Measurements from ENCODE around the gene LYZ.

Gene LYZ

GRCh38 chr12:69352904-69353303, 4.7 kb downstream of the LYZ start:
- Histone ChIP-seq H3K4me3 (ENCODE audit: low read depth, low read length) (no peak overlapping the region), H3K79me2 (ENCODE audit: control insufficient read depth, insufficient read depth, low read length, unreplicated experiment) (no peaks in the 10 kb centered on the region), H3K27me3 (ENCODE audit: insufficient read depth, low read length) (no peaks in the 10 kb centered on the region; the same call in 1 of the 2 replicates), H2AFZ (ENCODE audit: low read length, unreplicated experiment) (no peak overlapping the region), H3K4me1 (ENCODE audit: control insufficient read depth, insufficient read depth, low read length, unreplicated experiment) (peaks cover 3% of the 10 kb centered on the region), H3K27ac (ENCODE audit: low read depth, low read length) (no peak overlapping the region), H3K36me3 (ENCODE audit: insufficient read depth, low read length) (no peaks in the 10 kb centered on the region)

DNA sequence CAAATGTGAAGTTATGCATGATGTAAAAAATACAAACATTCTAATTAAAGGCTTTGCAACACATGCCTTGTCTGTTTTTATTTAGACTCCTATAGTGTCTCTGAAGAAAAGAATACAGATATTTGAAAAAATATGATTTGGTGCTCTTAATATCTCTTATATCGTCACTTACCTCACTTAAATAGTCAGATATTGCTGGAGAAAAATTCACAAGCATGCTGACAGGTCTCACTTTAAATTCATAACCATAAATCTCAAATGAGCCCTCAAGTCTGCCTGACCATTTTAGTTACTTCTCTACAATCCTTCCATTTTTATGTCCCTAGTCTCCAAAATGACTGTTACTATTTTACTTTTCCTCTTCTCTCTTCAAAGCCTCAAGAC, 6.0 kb downstream of the LYZ start:
- Histone ChIP-seq H3K27me3 (ENCODE audit: insufficient read depth, low read length) (no peaks in the 10 kb centered on the region; the same call in 1 of the 2 replicates), H3K79me2 (ENCODE audit: control insufficient read depth, insufficient read depth, low read length, unreplicated experiment) (no peaks in the 10 kb centered on the region), H3K4me3 (ENCODE audit: low read depth, low read length) (no peak overlapping the region), H3K36me3 (ENCODE audit: insufficient read depth, low read length) (no peaks in the 10 kb centered on the region), H2AFZ (ENCODE audit: low read length, unreplicated experiment) (no peak overlapping the region), H3K27ac (ENCODE audit: low read depth, low read length) (no peak overlapping the region), H3K4me1 (ENCODE audit: control insufficient read depth, insufficient read depth, low read length, unreplicated experiment) (peaks cover 9% of the 10 kb centered on the region)

GRCh38 chr12:69354556-69355187, 6.5 kb downstream of the LYZ start:
- Histone ChIP-seq H3K4me1 (ENCODE audit: control insufficient read depth, insufficient read depth, low read length, unreplicated experiment) (peaks cover 11% of the 10 kb centered on the region), H3K27me3 (ENCODE audit: insufficient read depth, low read length) (no peaks in the 10 kb centered on the region; the same call in 1 of the 2 replicates), H3K79me2 (ENCODE audit: control insufficient read depth, insufficient read depth, low read length, unreplicated experiment) (no peaks in the 10 kb centered on the region), H3K36me3 (ENCODE audit: insufficient read depth, low read length) (no peaks in the 10 kb centered on the region), H3K4me3 (ENCODE audit: low read depth, low read length) (no peak overlapping the region), H2AFZ (ENCODE audit: low read length, unreplicated experiment) (no peak overlapping the region), H3K27ac (ENCODE audit: low read depth, low read length) (no peak overlapping the region)

GRCh38 chr12:69355363-69356028, 7.3 kb downstream of the LYZ start:
- H3K4me3 ChIP-seq (ENCODE audit: low read depth, low read length) = no peak overlapping the region
- no peaks in the 10 kb centered on the region for H3K36me3 ChIP-seq (ENCODE audit: insufficient read depth, low read length)
- no peak overlapping the region for H2AFZ ChIP-seq (ENCODE audit: low read length, unreplicated experiment)
- no peaks in the 10 kb centered on the region; the same call in 1 of the 2 replicates for H3K27me3 ChIP-seq (ENCODE audit: insufficient read depth, low read length)
- no peak overlapping the region for H3K27ac ChIP-seq (ENCODE audit: low read depth, low read length)
- H3K4me1 ChIP-seq (ENCODE audit: control insufficient read depth, insufficient read depth, low read length, unreplicated experiment) = peaks cover 11% of the 10 kb centered on the region
- peaks cover 3% of the 10 kb centered on the region for H3K79me2 ChIP-seq (ENCODE audit: control insufficient read depth, insufficient read depth, low read length, unreplicated experiment)

GRCh38 chr12:69359531-69360347, 11.6 kb downstream of the LYZ start, which contains the start of gene YEATS4:
Gene YEATS4 (plus strand): TSS chr12:69359743. CDS start chr12:69359973, 230 bp downstream.
- H3K4me3 ChIP-seq (ENCODE audit: low read depth, low read length) = peak within 1 kb of the TSS; percentile 83
- peaks cover 19% of the 10 kb centered on the region for H3K79me2 ChIP-seq (ENCODE audit: control insufficient read depth, insufficient read depth, low read length, unreplicated experiment)
- H3K4me1 ChIP-seq (ENCODE audit: control insufficient read depth, insufficient read depth, low read length, unreplicated experiment) = peaks cover 15% of the 10 kb centered on the region
- H3K27ac ChIP-seq (ENCODE audit: low read depth, low read length) = peak within 1 kb of the TSS; percentile 89
- H3K36me3 ChIP-seq (ENCODE audit: insufficient read depth, low read length) = peaks cover 4% of the 10 kb centered on the region
- peak within 1 kb of the TSS; percentile 89 for H2AFZ ChIP-seq (ENCODE audit: low read length, unreplicated experiment)
- H3K27me3 ChIP-seq (ENCODE audit: insufficient read depth, low read length) = no peaks in the 10 kb centered on the region

GRCh38 chr12:69360348-69360672, 12.1 kb downstream of the LYZ start:
- Histone ChIP-seq H3K36me3 (ENCODE audit: insufficient read depth, low read length) (peaks cover 4% of the 10 kb centered on the region), H2AFZ (ENCODE audit: low read length, unreplicated experiment) (peak overlapping the region; percentile 46), H3K27me3 (ENCODE audit: insufficient read depth, low read length) (no peaks in the 10 kb centered on the region), H3K27ac (ENCODE audit: low read depth, low read length) (peak overlapping the region; percentile 89), H3K4me1 (ENCODE audit: control insufficient read depth, insufficient read depth, low read length, unreplicated experiment) (peaks cover 15% of the 10 kb centered on the region), H3K4me3 (ENCODE audit: low read depth, low read length) (peak overlapping the region; percentile 83), H3K79me2 (ENCODE audit: control insufficient read depth, insufficient read depth, low read length, unreplicated experiment) (peaks cover 19% of the 10 kb centered on the region)

DNA sequence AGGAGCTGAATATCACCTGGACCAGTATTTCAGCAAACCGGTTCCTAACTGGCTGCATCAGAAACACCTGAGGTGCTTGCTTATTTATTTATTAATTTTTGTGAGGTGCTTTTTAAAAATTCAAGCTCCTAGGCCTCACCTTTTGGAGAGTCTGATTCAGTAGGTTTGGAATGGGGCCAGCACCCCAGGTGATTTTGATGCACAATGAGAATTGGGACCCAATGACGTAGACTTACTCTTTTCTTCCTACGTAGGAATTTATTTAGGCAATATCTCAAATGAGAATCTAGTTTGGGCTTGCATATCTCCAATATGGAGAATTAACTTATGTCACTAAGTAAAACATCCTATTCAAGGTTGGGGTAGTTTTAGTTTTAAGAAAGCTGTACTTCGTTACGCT, 18.6 kb downstream of the LYZ start:
- Histone ChIP-seq H2AFZ (ENCODE audit: low read length, unreplicated experiment) (no peak overlapping the region), H3K27ac (ENCODE audit: low read depth, low read length) (no peak overlapping the region), H3K79me2 (ENCODE audit: control insufficient read depth, insufficient read depth, low read length, unreplicated experiment) (peaks cover 10% of the 10 kb centered on the region), H3K36me3 (ENCODE audit: insufficient read depth, low read length) (peaks cover 15% of the 10 kb centered on the region), H3K4me3 (ENCODE audit: low read depth, low read length) (no peak overlapping the region), H3K27me3 (ENCODE audit: insufficient read depth, low read length) (no peaks in the 10 kb centered on the region), H3K4me1 (ENCODE audit: control insufficient read depth, insufficient read depth, low read length, unreplicated experiment) (no peaks in the 10 kb centered on the region)

DNA sequence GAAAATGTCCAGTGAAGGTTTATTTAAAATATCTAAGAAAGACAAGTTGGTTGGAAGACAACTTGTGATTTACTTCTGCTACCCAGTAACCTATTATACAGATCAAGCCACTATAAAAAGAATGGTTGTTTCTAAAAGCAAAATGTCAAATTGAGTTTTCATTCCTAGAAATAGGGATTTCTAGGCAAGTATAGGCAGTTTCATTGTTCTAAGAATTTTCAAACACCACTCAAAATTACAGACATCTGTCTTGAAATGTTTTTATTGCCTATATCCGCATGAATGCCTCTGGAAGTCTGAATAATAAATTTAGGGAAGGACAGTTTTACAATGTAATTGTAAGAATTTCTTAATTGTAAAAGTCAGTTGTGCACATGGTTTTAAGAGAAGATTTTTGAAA, 20.0 kb downstream of the LYZ start:
- Histone ChIP-seq H3K4me3 (ENCODE audit: low read depth, low read length) (no peak overlapping the region), H3K4me1 (ENCODE audit: control insufficient read depth, insufficient read depth, low read length, unreplicated experiment) (no peaks in the 10 kb centered on the region), H3K79me2 (ENCODE audit: control insufficient read depth, insufficient read depth, low read length, unreplicated experiment) (peaks cover 7% of the 10 kb centered on the region), H3K36me3 (ENCODE audit: insufficient read depth, low read length) (peaks cover 23% of the 10 kb centered on the region), H3K27me3 (ENCODE audit: insufficient read depth, low read length) (no peaks in the 10 kb centered on the region), H2AFZ (ENCODE audit: low read length, unreplicated experiment) (no peak overlapping the region), H3K27ac (ENCODE audit: low read depth, low read length) (no peak overlapping the region)

- peaks cover 5% of the 10 kb centered on the region for H3K36me3 ChIP-seq (ENCODE audit: insufficient read depth, low read length)
- no peaks in the 10 kb centered on the region for H3K79me2 ChIP-seq (ENCODE audit: control insufficient read depth, insufficient read depth, low read length, unreplicated experiment)
- no peak overlapping the region for H3K27ac ChIP-seq (ENCODE audit: low read depth, low read length)
- H3K4me1 ChIP-seq (ENCODE audit: control insufficient read depth, insufficient read depth, low read length, unreplicated experiment) = no peaks in the 10 kb centered on the region
- H3K4me3 ChIP-seq (ENCODE audit: low read depth, low read length) = no peak overlapping the region
- H2AFZ ChIP-seq (ENCODE audit: low read length, unreplicated experiment) = no peak overlapping the region
- H3K27me3 ChIP-seq (ENCODE audit: insufficient read depth, low read length) = no peaks in the 10 kb centered on the region
Measured at GRCh38 chr12:69383074-69383473, 34.9 kb downstream of the LYZ start.

DNA sequence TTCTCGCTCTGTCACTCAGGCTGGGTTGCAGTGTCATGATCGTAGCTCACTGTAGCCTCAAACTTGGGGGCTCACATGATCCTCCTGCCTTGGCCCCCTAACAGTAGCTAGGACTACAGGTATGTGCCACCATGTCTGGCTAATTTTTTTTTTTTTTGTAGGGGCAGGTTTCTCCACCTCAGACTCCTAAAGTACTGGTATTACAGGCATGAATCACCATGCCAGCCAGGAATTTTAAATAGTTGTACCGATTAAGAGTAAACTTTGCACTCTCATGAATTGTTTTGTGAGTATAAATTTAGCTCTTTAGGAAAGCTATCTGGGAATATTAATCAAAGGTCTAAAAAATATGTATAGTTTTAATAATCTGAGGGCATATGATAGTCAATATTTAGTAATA, 36.9 kb downstream of the LYZ start:
- H3K79me2 ChIP-seq (ENCODE audit: control insufficient read depth, insufficient read depth, low read length, unreplicated experiment) = peaks cover 3% of the 10 kb centered on the region
- no peak overlapping the region for H3K4me3 ChIP-seq (ENCODE audit: low read depth, low read length)
- peaks cover 12% of the 10 kb centered on the region for H3K4me1 ChIP-seq (ENCODE audit: control insufficient read depth, insufficient read depth, low read length, unreplicated experiment)
- H2AFZ ChIP-seq (ENCODE audit: low read length, unreplicated experiment) = no peak overlapping the region
- no peaks in the 10 kb centered on the region for H3K27me3 ChIP-seq (ENCODE audit: insufficient read depth, low read length)
- no peak overlapping the region for H3K27ac ChIP-seq (ENCODE audit: low read depth, low read length)
- H3K36me3 ChIP-seq (ENCODE audit: insufficient read depth, low read length) = peaks cover 2% of the 10 kb centered on the region; the same call in 1 of the 2 replicates

Data from ACC112 (cell line).